Lower leg skin (tissue), 4 donors: Measurements from ENCODE around the gene MAD1L1. TPM values are rescaled to one million over a fixed set of nuclear protein-coding genes. Genes with fewer than 3 reads are reported as not detected.

Experiments
- DNase-seq, 2 donors: peaks; one replicate each; pipeline ENCODE4 v3.0.0-alpha.2; 2019; ENCODE audit warnings: low spot score in 2 of 2
- H3K4me3 ChIP-seq: fragments of 200-600 bp; sonication (generic); 2 replicates; pipeline ENCODE4 v1.5.1; 2017; ENCODE audit warnings: mild to moderate bottlenecking, low read depth; ENCODE audit not compliant: poor library complexity, severe bottlenecking
- POLR2A ChIP-seq, 2 donors: fragments of 450-650 bp; IDR thresholded peaks; one replicate each; pipeline ENCODE4 v1.6.1; 2016 to 2017; ENCODE audit warnings: antibody characterized with exemption in 2 of 2, mild to moderate bottlenecking in 1 of 2, moderate library complexity in 1 of 2
- WGBS, 2 donors: methylation state at CpG; one replicate each; pipeline ENCODE4 v1.1.5; 2018; 5-methylcytosine and 5-hydroxymethylcytosine counted together
- intact Hi-C: fragments of 100-400 bp; cut with DNase I; formaldehyde crosslinking; loops from one replicate; pipeline ENCODE4 v1.15.0; 2023; ENCODE audit warnings: low total_unique reads
- total RNA-seq, 4 donors: library from RNA; depleted of rRNA; stranded (reverse); fragments of >200 nt; gene quantifications; one replicate each; pipeline ENCODE4 v1.1.0, GENCODE V29; 2016
- TF ChIP-seq, protein P1 (sequence below), 3 donors: fragments of 450-650 bp; IDR thresholded peaks; one replicate each; pipeline ENCODE4 v1.5.1; 2016; ENCODE audit warnings: antibody characterized with exemption in 3 of 3, mild to moderate bottlenecking in 3 of 3, moderate library complexity in 2 of 3

Gene MAD1L1
- total RNA-seq, 4 donors from 2014 or later: 37.7 to 77.8 (median 59.4) TPM

DNA sequence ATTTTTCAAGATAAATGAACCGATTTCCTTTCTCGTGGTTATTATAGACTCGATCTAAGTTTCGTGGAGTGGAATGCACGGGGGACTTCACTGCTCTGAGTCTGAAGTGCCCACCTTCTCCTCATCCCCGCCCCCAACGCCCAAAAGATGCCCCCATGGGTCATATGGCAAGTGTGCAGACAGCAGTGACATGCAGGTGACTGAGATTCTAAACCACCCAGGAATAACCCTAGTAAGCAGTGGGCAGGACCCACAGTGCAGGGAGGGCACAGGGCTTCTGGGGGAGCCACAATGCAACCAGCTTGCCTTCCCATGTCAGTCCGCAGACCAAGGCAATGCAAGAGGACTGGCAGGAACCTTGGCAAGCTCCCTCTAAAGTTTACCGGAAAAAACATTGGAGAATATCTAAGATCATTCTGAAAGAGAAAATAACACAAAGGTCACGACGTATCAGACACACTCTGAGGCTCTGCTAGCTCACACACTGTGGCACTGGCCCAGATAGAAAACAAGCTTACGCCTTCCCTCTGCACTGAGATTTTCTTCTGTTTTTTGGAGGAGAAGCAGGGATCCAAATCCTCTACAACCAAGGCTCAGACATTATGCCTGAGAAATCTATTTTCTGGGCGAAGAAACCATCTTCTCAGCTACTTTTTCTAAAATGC is 239.6 kb downstream of the MAD1L1 start:
- H3K4me3 ChIP-seq: no peak overlapping the region
- 87% methylated on average over 13 of the region's 13 CpGs for WGBS, 2 donors
- no peak for DNase-seq
- TF ChIP-seq POLR2A (IDR thresholded peaks at IDR 0.05): no peak
- TF ChIP-seq, protein P1, sequence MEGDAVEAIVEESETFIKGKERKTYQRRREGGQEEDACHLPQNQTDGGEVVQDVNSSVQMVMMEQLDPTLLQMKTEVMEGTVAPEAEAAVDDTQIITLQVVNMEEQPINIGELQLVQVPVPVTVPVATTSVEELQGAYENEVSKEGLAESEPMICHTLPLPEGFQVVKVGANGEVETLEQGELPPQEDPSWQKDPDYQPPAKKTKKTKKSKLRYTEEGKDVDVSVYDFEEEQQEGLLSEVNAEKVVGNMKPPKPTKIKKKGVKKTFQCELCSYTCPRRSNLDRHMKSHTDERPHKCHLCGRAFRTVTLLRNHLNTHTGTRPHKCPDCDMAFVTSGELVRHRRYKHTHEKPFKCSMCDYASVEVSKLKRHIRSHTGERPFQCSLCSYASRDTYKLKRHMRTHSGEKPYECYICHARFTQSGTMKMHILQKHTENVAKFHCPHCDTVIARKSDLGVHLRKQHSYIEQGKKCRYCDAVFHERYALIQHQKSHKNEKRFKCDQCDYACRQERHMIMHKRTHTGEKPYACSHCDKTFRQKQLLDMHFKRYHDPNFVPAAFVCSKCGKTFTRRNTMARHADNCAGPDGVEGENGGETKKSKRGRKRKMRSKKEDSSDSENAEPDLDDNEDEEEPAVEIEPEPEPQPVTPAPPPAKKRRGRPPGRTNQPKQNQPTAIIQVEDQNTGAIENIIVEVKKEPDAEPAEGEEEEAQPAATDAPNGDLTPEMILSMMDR (IDR thresholded peaks at IDR 0.05): no peak
- intact Hi-C loops: no loop called here

DNA sequence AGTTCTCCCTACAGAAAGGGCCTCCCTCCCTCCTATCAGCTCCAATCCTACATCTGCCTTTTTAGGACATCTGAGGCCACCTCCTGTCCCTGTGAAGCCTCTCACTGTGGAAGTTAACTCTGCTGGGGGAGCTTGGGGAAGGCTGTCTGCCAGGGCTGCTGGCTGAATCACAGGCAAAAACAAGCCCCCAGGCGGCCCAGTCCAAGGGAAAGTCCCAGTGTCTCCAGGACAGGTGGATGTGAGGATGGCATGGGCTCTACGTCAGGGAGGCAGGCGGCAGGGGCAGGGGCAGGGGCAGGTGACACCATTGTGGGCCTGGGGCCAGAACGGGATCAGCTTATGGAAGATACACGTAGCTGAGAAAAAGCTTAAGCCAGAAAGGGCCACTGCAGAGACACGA is 240.2 kb downstream of the MAD1L1 start:
- H3K4me3 ChIP-seq: no peak overlapping the region
- WGBS, 2 donors: 74% methylated on average over 6 of the region's 6 CpGs
- intact Hi-C loops: no loop called here
- no peak for DNase-seq
- no peak for TF ChIP-seq POLR2A (IDR thresholded peaks at IDR 0.05)
- TF ChIP-seq, protein P1 (IDR thresholded peaks at IDR 0.05): no peak

DNA sequence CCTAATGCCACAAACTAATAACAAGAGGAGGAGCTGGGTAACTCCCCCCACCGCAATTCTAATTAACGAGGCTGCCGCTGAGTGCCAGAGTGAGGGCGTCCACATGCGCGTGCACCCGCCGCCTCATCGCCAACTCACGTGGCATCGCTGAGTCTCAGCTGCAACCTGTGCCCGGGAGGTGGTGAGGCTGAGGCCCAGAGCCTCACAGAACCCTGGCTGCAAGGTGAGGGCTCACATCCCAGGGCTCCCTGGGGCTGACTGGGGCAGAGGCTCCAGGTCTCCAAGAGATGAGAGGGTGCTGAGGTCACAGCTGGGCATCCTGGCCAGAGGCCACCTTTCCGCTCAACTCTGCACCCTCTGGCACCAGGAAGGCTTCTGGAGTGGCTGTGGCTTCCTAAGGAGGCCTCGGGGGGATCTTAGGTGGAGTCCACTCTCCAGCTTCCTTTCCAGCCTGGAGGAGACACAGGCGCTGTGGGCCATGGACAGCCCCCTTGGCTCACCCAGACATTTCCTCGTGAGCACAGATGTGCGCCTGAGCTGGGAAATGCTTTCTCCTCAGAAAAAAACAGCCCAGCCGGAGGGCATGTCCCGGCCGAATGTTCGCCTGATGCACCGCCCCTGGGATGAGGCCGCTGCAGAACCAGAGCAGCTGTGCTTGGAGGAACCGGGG is 242.6 kb downstream of the MAD1L1 start:
- no peak overlapping the region for H3K4me3 ChIP-seq
- no peak for DNase-seq
- intact Hi-C loops: no loop called here
- WGBS, 2 donors: 83 to 88% methylated on average over 14 to 15 of the region's 24 CpGs
- TF ChIP-seq, protein P1 (IDR thresholded peaks at IDR 0.05): no peak
- no peak for TF ChIP-seq POLR2A (IDR thresholded peaks at IDR 0.05)

DNA sequence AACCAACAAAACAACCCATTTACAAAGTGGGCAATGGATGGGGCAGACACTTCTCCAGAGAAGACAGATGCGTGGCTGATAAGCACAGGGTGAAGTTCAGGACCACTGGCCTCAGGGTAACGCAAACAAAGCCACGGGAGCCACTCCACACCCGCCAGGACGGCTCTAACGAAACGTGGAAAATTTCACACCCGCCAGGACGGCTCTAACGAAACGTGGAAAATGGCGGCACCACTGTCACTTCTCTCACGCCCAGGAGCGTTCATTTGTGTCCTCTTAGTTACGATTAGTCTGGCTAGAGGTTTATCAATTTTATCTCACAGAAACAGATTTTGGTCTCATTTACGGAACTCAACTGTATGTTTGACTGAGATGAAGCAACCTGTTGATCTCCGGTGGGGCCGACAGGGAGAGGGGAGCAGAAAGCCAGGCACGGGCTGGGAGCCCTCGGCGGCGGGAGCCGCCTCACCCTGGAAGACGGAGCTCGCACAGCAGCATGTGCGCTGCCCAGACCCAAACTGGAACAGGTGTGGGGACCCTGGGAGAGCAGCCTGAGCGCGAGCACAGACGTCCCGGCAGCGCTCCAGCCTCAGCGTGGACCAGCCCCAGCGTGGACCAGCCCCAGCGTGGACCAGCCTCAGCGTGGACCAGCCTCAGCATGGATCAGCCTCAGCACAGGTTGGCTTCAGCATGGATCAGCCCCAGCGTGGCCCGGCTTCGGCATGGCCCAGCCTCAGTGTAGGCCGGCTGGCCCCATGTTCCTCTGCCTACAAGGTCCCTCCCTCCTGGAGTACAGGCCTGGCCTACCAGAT is 243.5 kb downstream of the MAD1L1 start:
- intact Hi-C loops: no loop called here
- DNase-seq: no peak
- TF ChIP-seq, protein P1 (IDR thresholded peaks at IDR 0.05): no peak
- TF ChIP-seq POLR2A (IDR thresholded peaks at IDR 0.05): no peak
- no peak overlapping the region for H3K4me3 ChIP-seq
- 96% methylated on average over 39 of the region's 39 CpGs for WGBS, 2 donors

DNA sequence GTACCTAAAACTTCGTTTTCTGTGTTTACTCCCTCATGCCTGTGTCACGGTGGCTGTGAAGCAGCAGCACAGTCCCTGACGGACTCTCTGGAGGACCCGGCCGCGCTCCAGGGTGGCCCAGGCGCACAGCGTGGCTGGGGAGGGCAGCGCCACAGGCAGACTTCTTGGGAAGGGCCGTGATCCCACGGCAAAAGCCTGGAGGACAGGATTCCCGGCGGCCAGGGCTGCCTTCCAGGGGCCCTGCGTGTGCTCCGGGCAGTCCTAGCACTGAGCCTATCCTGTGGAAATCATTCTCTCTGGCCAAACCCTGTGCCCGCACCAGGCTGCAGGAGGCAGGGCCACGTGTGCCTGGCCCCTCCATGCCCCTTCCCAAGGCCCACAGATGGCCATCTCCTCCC is 244.2 kb downstream of the MAD1L1 start:
- 96 to 98% methylated on average over 13 of the region's 17 CpGs for WGBS, 2 donors
- no peak for DNase-seq
- TF ChIP-seq, protein P1 (IDR thresholded peaks at IDR 0.05): no peak
- no peak for TF ChIP-seq POLR2A (IDR thresholded peaks at IDR 0.05)
- intact Hi-C loops: no loop called here
- H3K4me3 ChIP-seq: no peak overlapping the region
